GM23338 (cell line): Measurements from ENCODE around the gene TADA2A. TPM values are rescaled to one million over a fixed set of nuclear protein-coding genes. Genes with fewer than 3 reads are reported as not detected.

Source experiments
- ATAC-seq: fragments of 200-7000 bp; cut with Tn5 transposase; 3 replicates; pipeline ENCODE4 v1.9.1; 2020
- DNase-seq: peaks from one replicate; pipeline ENCODE4 v3.0.0-alpha.2; 2015; ENCODE audit warnings: low spot score
- H2AFZ ChIP-seq: fragments of 200-600 bp; sonication (generic); 2 replicates; pipeline ENCODE4 v1.8.0; 2016; ENCODE audit warnings: antibody characterized with exemption, mild to moderate bottlenecking, moderate library complexity
- H3F3A ChIP-seq: fragments of 200-600 bp; sonication (generic); replicated peaks from 2 replicates; pipeline ENCODE4 v1.8.0; 2017; ENCODE audit warnings: antibody characterized with exemption, mixed run types, low read depth
- H3K27ac ChIP-seq: fragments of 200-600 bp; sonication (generic); 2 replicates; pipeline ENCODE4 v1.6.1; 2016; ENCODE audit warnings: low read depth
- H3K27me3 ChIP-seq: fragments of 200-600 bp; sonication (generic); 2 replicates; pipeline ENCODE4 v1.8.0; 2016; ENCODE audit warnings: mild to moderate bottlenecking, mixed run types, moderate library complexity; ENCODE audit not compliant: insufficient read depth
- H3K36me3 ChIP-seq: fragments of 200-600 bp; sonication (generic); 2 replicates; pipeline ENCODE4 v1.8.0; 2016; ENCODE audit warnings: mild to moderate bottlenecking; ENCODE audit not compliant: insufficient read depth
- H3K4me1 ChIP-seq: fragments of 200-600 bp; sonication (generic); 2 replicates; pipeline ENCODE4 v1.8.0; 2016; ENCODE audit warnings: mild to moderate bottlenecking, moderate library complexity; ENCODE audit not compliant: insufficient read depth
- H3K4me2 ChIP-seq: fragments of 200-600 bp; sonication (generic); 2 replicates; pipeline ENCODE4 v1.7.1; 2017; ENCODE audit warnings: mixed run types
- H3K4me3 ChIP-seq: fragments of 200-600 bp; sonication (generic); 2 replicates; pipeline ENCODE4 v1.6.1; 2016; ENCODE audit warnings: mixed run types
- H3K79me2 ChIP-seq: fragments of 200-600 bp; sonication (generic); replicated peaks from 2 replicates; pipeline ENCODE4 v1.8.0; 2017; ENCODE audit warnings: mild to moderate bottlenecking; ENCODE audit not compliant: insufficient read depth
- H3K9me2 ChIP-seq: fragments of 200-600 bp; sonication (generic); 2 replicates; pipeline ENCODE4 v1.8.0; 2017; ENCODE audit not compliant: insufficient read depth
- H4K20me1 ChIP-seq: fragments of 200-600 bp; sonication (generic); replicated peaks from 2 replicates; pipeline ENCODE4 v1.8.0; 2017; ENCODE audit warnings: mild to moderate bottlenecking; ENCODE audit not compliant: insufficient read depth
- H3K27ac Mint-ChIP-seq: 2 replicates; pipeline ENCODE4 v1.8.0; 2020; ENCODE audit warnings: inconsistent platforms, mild to moderate bottlenecking, moderate library complexity, mixed read lengths
- H3K27me3 Mint-ChIP-seq: 3 replicates; pipeline ENCODE4 v1.8.0; 2022; ENCODE audit warnings: low read depth, mild to moderate bottlenecking, moderate library complexity, mixed read lengths, inconsistent platforms; ENCODE audit not compliant: insufficient read depth, poor library complexity
- H3K36me3 Mint-ChIP-seq: 3 replicates; pipeline ENCODE4 v1.8.0; 2021; ENCODE audit warnings: low read depth, mild to moderate bottlenecking, inconsistent platforms, moderate library complexity, mixed read lengths
- H3K4me1 Mint-ChIP-seq: 3 replicates; pipeline ENCODE4 v1.8.0; 2020; ENCODE audit warnings: mild to moderate bottlenecking, inconsistent platforms, mixed read lengths
- H3K4me3 Mint-ChIP-seq: 3 replicates; pipeline ENCODE4 v1.8.0; 2021; ENCODE audit warnings: moderate library complexity, mild to moderate bottlenecking, inconsistent platforms, mixed read lengths
- H3K9me3 Mint-ChIP-seq: 3 replicates; pipeline ENCODE4 v1.8.0; 2020; ENCODE audit warnings: moderate library complexity, mild to moderate bottlenecking, inconsistent platforms, mixed read lengths
- CREB1 ChIP-seq: fragments of 250-450 bp; sonication (Bioruptor Pico); IDR thresholded peaks from 2 replicates; pipeline ENCODE4 v1.5.0; 2020; ENCODE audit warnings: low read depth, mild to moderate bottlenecking, moderate library complexity
- CTCF ChIP-seq, 2 experiments: fragments of 200-600 bp in 1 of 2; sonication (generic) in 1 of 2; conservative IDR thresholded peaks; 2 replicates each; pipeline versions ENCODE4 v1.5.1 to v1.6.1; 2016 to 2017; ENCODE audit warnings: antibody characterized with exemption in 2 of 2, low read depth in 2 of 2, mild to moderate bottlenecking in 2 of 2, moderate library complexity in 1 of 2
- ETS1 ChIP-seq: IDR thresholded peaks from 2 replicates; pipeline ENCODE4 v1.6.1; 2016; ENCODE audit warnings: antibody characterized with exemption
- EZH2 ChIP-seq: fragments of 200-600 bp; sonication (generic); IDR thresholded peaks from one replicate; pipeline ENCODE4 v1.8.0; 2017; ENCODE audit warnings: antibody characterized with exemption, mild to moderate bottlenecking, low read depth; ENCODE audit not compliant: unreplicated experiment
- EZH2phosphoT487 ChIP-seq: fragments of 200-600 bp; sonication (generic); IDR thresholded peaks from one replicate; pipeline ENCODE4 v1.8.1; 2018; ENCODE audit warnings: antibody characterized with exemption; ENCODE audit not compliant: unreplicated experiment
- JUNB ChIP-seq: IDR thresholded peaks from one replicate; pipeline ENCODE4 v1.6.1; 2016; ENCODE audit warnings: antibody characterized with exemption; ENCODE audit not compliant: unreplicated experiment
- NANOG ChIP-seq: IDR thresholded peaks from 2 replicates; pipeline ENCODE4 v1.6.1; 2016; ENCODE audit warnings: antibody characterized with exemption, borderline replicate concordance
- POLR2AphosphoS5 ChIP-seq: IDR thresholded peaks from 2 replicates; pipeline ENCODE4 v1.6.1; 2016; ENCODE audit warnings: antibody characterized with exemption, low read depth
- REST ChIP-seq: IDR thresholded peaks from one replicate; pipeline ENCODE4 v1.6.1; 2018; ENCODE audit warnings: antibody characterized with exemption; ENCODE audit not compliant: unreplicated experiment
- STAT1 ChIP-seq: IDR thresholded peaks from one replicate; pipeline ENCODE4 v1.6.1; 2016; ENCODE audit warnings: antibody characterized with exemption; ENCODE audit not compliant: unreplicated experiment
- ZNF114 ChIP-seq: fragments of 250-450 bp; sonication (Bioruptor Pico); IDR thresholded peaks from 2 replicates; pipeline ENCODE4 v1.5.0; 2020; ENCODE audit warnings: mild to moderate bottlenecking, moderate library complexity
- ZNF331 ChIP-seq: fragments of 250-450 bp; sonication (Bioruptor Pico); IDR thresholded peaks from 2 replicates; pipeline ENCODE4 v1.5.0; 2020; ENCODE audit warnings: low read depth, mild to moderate bottlenecking, moderate library complexity
- ZNF462 ChIP-seq: fragments of 250-450 bp; sonication (Bioruptor Pico); IDR thresholded peaks from 2 replicates; pipeline ENCODE4 v1.5.0; 2020; ENCODE audit warnings: mild to moderate bottlenecking, moderate library complexity
- polyA plus RNA-seq: library from polyadenylated mRNA; unstranded; fragments of >200 nt; fragmentation: Nextera tagmentation; extraction: Ambion mirVana; gene quantifications from 2 replicates; pipeline ENCODE4 v1.2.1, GENCODE V29; 2016
- total RNA-seq: library from RNA; depleted of rRNA; stranded (reverse); fragments of >200 nt; shearing (Covaris generic); gene quantifications from 2 replicates; pipeline ENCODE4 v1.2.3, GENCODE V29; 2014

TADA2A gene
- total and polyA plus RNA-seq, 2 experiments from 2014 or later: 14.5 to 17.1 TPM

- H3K4me3 ChIP-seq: no peak overlapping the region
- Mint-ChIP-seq H3K4me3 (no peak overlapping the region), H3K4me1 (peaks cover 11% of the 10 kb centered on the region), H3K27ac (no peak overlapping the region), H3K27me3 (peaks cover 2% of the 10 kb centered on the region), H3K9me3 (no peaks in the 10 kb centered on the region), H3K36me3 (peaks cover 2% of the 10 kb centered on the region; the same call in 1 of the 3 replicates)
- H3K79me2 ChIP-seq: peaks cover 75% of the 10 kb centered on the region
- no peaks in the 10 kb centered on the region; the same call in none of the 2 replicates for H4K20me1 ChIP-seq
- H3K9me2 ChIP-seq: no peaks in the 10 kb centered on the region
- no peaks in the 10 kb centered on the region for H3K36me3 ChIP-seq
- H2AFZ ChIP-seq: no peak overlapping the region
- H3K4me1 ChIP-seq: no peaks in the 10 kb centered on the region; the same call in 1 of the 2 replicates
- no peaks in the 10 kb centered on the region for H3F3A ChIP-seq
- no peak for DNase-seq
- no peak overlapping the region for H3K4me2 ChIP-seq
- no peaks in the 10 kb centered on the region for H3K27me3 ChIP-seq
- no peak overlapping the region for H3K27ac ChIP-seq
- no peak for ATAC-seq
- no peak for TF ChIP-seq STAT1
- no peak for TF ChIP-seq JUNB
- TF ChIP-seq CTCF (conservative IDR thresholded peaks at IDR 0.05; ENCODE audit: low read depth in 2 of 2): no peak
- TF ChIP-seq NANOG: no peak
- no peak for TF ChIP-seq REST
- no peak for TF ChIP-seq ZNF114 (CRISPR knock-in tag)
- no peak for TF ChIP-seq ZNF331
- TF ChIP-seq POLR2AphosphoS5: no peak
- TF ChIP-seq ZNF462 (CRISPR knock-in tag): no peak
- TF ChIP-seq EZH2phosphoT487: no peak
- TF ChIP-seq CREB1 (CRISPR knock-in tag): no peak
- no peak for TF ChIP-seq EZH2
- TF ChIP-seq ETS1: no peak
Measured at GRCh38 chr17:37500378-37500777, 93.7 kb downstream of the TADA2A start.
